Activated effector memory CD4-positive, alpha-beta T cell treated with Interleukin-2 at 50 U/mL for 16 hours (primary cell): ENCODE measurements around the gene RRP1.

ENCODE experiments used
- DNase-seq: peaks from one replicate; pipeline ENCODE4 v3.0.0-alpha.2; 2020

RRP1 gene

GRCh38 chr21:43846430-43846829, 57.1 kb downstream of the RRP1 start:
- no peak for DNase-seq

- no peak for DNase-seq
Observed at GRCh38 chr21:43847301-43847700, 57.9 kb downstream of the RRP1 start.

DNA sequence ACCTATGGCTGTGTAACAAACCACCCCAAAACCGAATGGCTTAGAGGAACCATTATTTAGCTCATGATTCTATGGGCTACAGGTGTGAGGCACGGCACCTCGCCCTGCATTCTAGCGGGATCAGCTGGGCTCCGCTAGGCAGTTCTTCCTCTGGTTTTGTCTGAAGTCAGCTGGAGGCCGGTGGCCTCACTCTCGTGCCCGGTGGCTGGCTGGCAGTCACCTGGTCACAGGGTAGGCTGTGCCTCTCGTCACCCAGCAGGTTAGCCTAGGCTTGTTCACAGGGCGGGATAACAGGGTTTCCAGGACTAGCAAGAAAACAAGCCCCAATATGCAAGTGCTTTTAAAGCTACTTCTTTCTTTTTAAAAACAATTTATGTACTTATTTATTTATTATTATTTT, 59.4 kb downstream of the RRP1 start:
- DNase-seq, result no peak

GRCh38 chr21:43849532-43850299, 60.3 kb downstream of the RRP1 start:
- DNase-seq, result no peak

- DNase-seq, result no peak
Observed at GRCh38 chr21:43850728-43851295, 61.4 kb downstream of the RRP1 start.

GRCh38 chr21:43851593-43851992, 62.2 kb downstream of the RRP1 start:
- DNase-seq, result no peak

DNA sequence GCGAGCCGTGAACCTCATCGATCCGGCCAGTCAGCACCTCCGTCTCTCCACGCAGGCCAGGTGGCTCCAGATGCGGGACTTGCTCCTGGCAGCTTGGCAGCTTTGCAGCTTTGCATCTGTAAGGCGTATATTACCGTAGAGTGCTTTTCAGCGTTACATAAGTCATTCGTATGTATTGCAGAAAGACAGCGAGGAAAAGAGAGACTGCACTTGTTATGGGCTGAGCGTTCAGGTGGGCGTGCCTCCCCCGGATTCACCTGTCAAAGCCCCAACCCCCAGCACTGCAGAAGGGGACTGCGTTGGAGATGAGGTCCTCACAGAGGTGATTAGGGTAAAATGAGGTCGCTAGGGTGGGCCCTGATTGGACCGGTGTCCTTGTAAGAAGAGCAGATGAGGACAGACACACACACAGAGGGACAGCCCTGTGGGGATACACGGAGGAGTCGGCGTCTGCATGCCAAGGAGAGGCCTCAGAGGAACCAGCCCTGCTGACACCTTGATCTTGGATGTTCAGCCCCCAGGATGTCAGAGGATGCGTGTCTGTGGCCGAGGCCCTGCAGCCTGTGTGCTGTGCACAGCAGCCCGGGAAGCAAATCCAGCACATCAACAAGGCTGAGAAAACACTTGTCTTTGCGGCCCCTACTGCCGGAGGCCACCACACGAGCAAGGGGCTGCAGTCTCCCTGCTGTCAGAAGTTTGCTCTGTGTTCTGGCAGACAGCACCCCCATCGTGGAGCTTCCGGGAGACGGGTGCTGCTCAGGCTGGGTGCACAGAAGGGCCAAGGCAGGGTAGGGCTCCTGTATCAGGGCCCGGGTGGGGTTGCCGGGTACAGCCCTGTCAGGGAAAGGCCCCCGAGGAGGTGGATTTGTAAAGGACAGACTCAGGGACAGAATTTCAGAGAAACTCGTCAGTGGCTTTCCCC, 64.7 kb downstream of the RRP1 start:
- DNase-seq, result no peak
